ENCODE results near the gene F3.

F3 gene

DNA sequence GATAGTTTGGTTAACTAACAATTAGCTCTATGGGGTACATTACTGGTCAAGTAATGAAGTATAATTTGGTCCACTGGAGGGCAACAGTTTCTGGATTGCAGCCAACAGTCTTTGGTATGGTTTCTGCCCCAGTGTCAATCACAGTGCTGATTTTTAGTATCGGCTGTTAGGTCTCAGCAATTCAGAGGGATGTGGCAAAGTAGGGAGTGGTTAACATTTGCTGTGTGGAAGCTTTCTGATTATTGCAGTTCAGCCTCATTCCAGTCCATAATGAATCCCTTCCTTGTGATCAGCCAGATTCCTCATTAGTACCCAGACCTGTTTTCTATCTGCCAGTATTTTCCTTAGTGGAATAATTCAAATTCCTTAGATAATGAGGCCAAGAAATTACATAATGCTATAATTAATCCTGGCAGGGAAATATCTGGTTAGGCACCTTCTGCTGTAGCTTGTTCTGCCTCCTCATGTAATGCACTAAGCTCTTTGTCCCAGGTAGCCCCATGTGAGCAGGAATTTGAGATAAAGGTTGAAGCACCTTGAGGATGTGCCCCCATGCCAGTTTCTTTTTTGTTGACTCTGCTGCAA is 14.0 kb downstream of the F3 start:
- DNase-seq (ENCODE audit: low read depth in 2 of 2) = no peak

DNA sequence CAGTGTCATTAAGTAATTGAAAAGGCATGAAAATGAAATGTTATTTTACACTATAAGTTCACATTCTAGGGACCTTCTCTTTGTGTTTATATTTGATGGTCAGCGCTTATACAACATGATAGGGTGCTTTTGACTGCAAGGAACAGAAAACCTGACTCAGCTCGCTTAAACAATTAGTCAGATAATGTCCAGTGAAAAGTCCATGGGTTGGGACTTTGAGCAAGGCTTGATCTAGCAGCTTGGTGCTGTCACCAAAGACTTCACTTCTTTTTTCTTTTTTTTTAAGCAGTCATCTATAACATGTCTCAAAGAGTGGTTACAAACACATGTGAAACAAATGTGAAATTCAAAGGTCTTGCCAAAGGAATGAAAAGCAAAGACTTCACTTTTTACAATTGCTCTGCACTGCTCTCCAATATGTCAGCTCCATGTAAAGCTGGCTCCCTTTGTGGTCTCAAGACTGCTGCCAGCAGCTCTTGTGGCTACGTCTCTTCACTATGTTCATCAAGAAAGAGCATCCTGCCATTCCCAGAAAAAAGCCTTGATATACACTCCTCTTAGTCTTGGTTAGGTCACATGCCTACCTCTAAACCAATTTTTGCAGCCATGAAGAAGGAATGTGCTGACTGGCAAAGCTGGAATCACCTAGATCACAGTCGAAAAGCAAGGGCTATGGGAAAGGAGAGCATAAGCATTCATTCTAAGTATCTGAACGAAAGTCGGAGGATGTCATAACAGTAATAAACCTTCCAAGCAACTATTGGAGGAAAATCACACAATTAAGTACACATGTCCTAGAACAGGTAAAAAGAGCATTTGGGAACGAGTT is 15.2 kb downstream of the F3 start:
- DNase-seq (ENCODE audit: low read depth in 2 of 2) = no peak

DNA sequence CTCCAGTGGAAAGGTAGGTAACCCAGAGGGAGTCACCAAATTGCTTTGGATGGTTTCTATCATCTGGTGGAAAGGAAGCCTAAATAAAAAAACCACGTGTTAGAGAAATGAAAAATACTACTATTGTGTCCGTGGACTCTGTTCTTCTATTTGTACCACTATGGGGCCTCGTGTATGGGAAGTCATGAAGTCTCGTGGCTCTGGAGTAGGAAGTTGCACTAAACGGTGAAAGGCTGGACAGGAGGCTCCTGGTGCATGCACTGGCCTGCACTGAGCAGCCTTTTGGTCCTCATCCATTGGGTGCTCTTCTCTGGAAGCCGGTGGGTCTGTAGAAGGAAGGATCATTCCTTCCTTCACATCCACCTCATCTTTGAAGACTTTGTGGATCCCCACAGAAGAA is 17.0 kb downstream of the F3 start:
- no peak for DNase-seq (ENCODE audit: low read depth in 2 of 2)

DNA sequence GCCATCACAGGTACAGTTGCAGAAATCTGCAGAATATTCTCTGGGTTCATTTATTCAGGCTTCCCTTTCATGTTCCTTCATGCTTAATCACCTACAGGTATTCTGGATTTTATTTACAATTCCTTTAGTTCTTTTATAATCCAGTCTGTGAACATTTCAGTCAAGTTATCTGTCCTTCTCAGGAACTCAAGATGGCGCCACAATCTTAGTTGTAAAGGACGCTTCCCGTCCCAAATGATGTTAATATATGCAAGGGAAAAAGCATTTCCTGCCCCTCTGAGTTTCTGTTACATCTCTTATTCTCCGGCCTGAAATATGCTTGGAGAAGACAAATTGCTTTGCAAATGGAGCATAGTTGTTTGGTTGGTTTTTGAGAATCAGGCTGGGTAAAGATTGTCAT is 19.3 kb downstream of the F3 start:
- DNase-seq (ENCODE audit: low read depth in 2 of 2) = no peak

DNA sequence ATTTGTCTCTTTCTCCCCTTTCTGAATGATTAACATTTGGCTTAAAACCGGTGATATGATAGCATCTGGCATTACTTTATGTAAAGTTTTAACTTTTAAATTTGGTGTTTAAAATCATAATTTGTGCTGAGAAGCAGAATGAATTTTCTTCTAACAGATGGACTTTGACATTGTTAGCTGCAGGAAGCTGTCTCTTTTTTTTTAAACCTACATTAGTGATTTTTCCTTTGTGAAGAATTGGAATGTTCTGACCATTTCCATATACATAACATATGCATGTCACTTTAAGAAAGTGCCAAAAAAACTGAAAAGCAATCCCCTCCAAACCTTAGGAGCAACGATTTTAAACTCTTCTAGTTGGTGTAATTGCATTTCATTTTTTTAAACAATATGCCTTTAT is 22.2 kb downstream of the F3 start:
- DNase-seq (ENCODE audit: low read depth in 2 of 2) = no peak

DNA sequence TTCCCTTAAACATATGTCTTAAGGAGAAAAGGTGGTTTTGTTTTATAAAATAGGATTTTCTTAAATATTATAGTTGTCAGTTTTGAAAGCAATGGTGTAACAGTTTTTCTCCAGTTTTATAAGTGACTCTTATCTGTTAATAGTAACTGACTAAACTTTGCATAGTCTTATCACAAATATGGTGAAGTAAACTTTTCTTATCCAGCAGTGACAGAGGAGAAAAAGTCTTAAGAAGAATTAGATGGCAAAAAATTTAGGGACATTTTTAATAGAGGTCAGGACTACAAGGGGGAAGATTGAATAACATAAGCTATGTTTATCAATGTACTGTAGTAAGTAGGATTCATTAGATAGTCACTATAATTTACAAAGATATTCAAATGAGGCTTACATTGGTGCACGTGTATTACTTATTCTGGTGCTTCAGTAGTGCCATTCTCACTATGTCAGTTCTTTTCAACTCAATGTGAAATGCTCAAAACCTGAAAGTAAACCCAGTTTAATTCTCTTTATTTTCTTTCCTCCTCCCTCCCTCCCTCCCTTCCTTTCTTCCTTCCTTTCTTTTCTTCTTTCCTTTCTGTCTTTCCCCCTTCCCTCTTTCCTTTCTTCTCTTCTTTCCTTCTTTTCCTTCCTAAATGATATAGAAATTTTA is 26.1 kb downstream of the F3 start:
- DNase-seq (ENCODE audit: low read depth in 2 of 2) = no peak

DNA sequence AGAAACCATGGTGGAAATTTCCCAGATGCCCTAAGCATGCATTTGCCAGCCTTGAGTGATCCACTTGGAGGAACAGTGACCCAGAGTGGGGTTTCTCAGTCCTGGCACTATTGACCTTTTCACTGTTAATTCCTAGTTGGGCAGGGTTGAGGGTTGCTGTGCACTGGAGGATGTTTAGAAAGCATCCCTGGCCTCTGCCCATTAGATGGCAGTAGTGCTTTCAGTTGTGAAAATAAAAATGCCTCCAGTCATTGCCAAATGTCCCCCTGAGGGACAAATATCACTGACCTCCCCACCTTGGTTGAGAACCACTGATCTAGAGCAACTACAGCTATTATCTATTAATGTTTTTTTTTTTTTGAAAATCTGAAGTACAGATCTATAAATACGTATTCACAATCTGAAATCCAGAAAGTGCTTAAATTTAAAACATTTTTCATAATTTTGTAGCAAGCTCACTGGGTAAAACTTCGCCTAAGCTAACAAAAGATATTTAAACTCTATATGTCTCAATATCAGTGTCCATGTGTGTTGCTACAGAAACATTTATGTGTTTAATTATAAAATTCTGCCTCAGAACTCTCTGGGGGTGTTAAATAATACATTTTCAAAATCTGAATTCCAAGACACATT is 27.3 kb downstream of the F3 start:
- no peak for DNase-seq (ENCODE audit: low read depth in 2 of 2)

DNA sequence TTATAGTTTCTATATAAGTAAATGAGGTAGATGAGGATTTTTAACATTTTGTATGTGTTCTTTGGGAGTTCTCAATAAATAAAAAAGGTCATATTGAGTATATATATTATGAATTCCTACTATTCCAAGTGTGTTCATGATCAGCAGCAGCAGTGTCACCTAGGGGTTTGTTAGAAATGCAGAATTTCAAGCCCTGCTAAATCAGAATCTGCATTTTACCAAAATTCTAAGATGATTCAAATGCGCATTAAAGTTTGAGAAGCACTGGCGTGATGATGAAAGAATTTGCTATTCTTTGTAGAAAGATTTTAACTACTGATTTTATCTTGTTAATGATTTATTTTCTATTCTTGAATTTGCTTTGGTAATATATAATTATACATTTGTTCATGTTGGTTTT is 28.7 kb downstream of the F3 start:
- no peak for DNase-seq (ENCODE audit: low read depth in 2 of 2)

DNA sequence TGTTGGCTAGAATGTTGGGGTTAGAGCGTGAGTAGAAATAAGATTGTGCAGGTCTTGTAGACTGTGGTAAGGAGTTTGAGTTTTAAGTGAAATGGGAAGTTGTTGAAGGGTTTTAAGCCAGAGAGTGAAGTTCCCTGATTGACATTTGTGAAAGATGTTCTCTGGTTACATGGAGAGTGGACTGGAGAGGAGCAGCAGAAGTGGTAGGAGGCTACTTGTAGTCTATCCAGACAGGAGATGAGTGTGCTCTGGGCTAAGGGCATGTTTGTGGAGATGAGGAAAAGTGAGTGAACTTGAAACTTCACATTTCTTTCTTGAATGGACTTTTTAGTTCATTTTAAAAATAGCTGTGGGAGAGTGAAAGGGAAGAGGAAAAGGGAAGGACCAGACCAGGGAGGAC is 37.0 kb downstream of the F3 start:
- DNase-seq (ENCODE audit: low read depth in 2 of 2) = no peak

DNA sequence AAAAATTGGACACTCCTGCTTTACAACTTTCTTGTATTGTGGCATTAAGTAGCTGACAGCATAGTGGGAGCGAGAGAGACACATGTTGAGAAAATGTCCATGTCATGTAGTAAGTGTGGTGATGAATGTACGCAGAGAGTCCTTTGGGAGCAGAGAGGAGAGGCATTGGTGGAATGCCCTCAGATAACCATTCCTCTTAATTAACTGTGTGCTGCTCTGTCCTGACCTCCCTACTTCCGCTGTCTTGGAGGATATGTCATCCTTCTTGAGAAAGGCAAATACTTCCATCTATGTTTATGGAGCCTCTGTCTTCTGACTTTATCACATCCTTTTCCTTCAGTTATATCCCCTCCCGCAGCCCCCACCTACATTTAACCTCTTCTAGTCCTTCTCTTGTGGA is 38.4 kb downstream of the F3 start:
- no peak for DNase-seq (ENCODE audit: low read depth in 2 of 2)

DNA sequence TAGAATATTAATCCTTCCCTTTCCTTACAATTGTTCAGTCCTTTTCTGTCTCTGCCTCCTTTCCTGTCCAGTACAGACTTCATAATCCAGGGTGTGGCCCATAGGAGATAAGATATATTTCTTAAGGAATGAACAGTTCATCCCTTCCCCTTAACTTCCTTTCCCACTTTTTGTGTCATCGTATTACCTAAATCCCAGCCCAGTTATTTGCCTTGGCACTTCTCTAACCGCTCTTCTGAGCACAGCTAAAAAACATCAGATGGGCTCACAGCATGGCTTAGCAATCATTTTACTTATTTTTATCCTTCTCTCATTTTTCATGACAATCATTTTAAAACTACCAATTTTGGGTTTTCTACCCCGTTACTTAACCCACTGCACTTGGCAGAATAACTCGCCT is 39.6 kb downstream of the F3 start:
- DNase-seq (ENCODE audit: low read depth in 2 of 2) = no peak

DNA sequence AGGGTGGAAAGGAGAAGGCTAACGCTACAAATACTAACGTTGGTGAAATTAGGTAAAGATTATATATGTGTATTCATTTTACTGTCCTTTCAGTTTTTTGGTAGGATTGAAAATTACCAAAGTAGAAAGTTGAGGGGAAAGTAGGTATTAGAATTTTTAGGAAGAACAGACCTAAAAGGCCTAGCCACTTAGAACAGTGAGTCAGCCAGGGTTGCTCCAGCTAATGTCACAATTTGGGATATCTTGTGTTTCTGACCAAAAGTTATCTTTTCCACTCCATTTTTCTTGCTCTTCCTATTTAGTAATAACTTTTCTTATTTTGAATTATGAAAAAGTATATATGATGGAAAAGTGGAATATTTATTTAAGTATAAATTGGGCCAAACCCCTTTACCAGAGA is 40.1 kb downstream of the F3 start:
- DNase-seq (ENCODE audit: low read depth in 2 of 2) = no peak

DNA sequence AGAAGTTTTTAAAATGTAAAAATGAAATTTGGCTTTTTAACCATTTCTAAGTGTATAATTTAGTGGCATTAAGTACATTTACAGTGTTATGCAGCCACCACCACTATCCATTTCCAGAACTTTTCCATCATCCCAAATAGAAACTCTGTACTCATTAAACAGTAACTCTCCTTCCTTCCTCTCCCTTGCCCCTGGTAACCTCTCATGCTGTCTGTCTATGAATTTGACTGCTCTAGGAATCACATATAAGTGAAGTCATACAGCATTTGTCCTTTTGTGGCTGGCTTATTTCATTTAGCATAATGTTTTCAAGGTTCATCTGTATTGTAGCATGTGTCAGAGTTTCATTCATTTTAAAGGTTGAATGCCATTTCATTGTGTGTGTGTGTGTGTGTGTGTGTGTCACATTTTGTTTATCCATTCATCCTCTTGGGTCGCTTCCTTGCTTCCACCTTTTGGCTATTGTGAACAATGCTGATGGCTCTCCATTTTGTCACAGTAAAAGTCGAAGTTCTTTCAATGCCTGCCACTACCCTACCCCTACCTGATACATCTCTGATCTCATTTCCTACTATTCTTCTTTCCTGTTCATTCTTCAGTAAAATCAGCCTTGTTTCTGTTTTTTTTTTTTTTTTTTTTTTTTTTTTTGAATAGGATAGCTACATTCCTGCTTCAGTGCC is 45.3 kb downstream of the F3 start:
- no peak for DNase-seq (ENCODE audit: low read depth in 2 of 2)

DNA sequence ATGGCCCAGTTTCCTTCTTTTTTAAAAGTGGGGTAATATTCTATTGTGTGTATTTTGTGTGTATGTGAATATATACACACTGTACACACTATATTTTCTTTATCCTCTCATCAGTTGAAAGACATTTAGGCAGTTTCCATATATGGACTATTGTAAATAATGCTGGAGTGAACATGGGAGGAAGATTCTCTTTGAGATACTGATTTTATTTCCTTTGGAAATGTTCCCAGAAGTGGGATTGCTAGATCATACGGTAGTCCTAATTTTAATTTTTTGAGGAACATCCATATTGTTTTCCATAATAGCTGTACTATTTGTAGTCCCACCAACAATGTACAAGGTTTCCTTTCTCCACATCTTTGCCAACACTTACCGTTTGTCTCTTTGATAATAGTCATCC is 51.0 kb downstream of the F3 start:
- no peak for DNase-seq (ENCODE audit: low read depth in 2 of 2)

DNA sequence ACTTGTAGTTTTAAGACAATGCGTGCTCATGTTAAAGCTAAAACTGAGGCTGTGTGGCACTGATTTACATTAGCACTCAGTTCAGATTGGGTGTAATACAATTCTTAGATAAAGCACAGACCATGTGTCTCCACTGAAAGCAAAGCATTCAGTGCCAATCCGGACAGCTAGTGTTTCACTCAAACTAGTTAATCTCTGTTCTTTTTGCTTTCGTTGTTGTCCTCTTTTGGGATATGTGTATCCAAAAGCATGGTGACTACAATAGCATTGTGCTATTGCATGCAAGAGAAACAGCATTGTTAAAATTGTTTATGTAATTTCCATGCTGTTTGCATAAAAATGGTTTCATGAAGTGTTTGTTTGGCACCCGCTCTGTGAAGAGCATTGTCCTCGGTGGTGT is 54.6 kb downstream of the F3 start:
- no peak for DNase-seq (ENCODE audit: low read depth in 2 of 2)

DNA sequence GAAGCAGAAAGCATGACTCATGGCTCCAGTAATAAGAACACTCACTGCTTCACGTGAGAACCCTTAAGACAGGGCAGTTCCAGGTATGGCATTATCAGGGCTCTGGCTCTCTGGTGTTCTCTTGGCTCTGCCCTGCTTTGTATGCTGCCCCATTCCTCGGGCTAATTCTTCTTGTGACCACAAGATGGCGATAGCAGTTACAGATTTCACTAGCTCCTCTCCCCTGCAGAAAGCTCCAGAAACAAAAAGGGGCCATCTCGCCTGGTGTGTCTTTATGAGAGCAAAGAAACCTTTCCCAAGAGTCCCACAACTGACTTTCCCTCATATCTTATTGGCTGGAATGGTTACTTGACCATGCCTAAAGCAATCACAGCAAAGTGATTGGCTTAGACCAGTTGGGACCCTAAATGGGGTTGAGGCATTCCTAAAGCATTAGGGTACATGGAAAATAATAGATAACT is 60.1 kb downstream of the F3 start:
- DNase-seq (ENCODE audit: low read depth in 2 of 2) = no peak

DNA sequence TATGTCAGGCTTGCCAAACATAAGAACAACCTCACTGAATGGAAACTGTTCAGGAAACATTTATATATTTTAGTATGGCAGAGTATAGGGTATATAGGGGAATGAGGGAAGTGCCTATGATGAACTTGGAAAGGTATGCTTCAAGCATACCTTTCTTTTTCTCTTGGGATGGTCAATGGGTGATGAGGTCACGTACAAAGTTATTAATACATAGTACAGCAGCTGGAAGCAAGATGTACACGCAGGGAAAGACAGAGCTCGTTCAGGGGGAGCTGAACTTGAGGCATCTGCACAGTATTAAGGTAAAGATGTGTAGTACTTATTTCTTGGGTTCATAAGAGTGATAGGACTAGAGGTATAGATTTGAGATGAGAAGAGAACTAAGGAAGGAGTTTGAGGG is 61.9 kb downstream of the F3 start:
- DNase-seq (ENCODE audit: low read depth in 2 of 2) = no peak
